Anterior cingulate cortex (tissue), 58 donors: Measurements from ENCODE around the gene GRN.

Source experiments
- DNase-seq, 58 donors: peaks; one replicate each; lab custom pipeline; 2025; lab: John Stamatoyannopoulos, UW

GRN gene

DNA sequence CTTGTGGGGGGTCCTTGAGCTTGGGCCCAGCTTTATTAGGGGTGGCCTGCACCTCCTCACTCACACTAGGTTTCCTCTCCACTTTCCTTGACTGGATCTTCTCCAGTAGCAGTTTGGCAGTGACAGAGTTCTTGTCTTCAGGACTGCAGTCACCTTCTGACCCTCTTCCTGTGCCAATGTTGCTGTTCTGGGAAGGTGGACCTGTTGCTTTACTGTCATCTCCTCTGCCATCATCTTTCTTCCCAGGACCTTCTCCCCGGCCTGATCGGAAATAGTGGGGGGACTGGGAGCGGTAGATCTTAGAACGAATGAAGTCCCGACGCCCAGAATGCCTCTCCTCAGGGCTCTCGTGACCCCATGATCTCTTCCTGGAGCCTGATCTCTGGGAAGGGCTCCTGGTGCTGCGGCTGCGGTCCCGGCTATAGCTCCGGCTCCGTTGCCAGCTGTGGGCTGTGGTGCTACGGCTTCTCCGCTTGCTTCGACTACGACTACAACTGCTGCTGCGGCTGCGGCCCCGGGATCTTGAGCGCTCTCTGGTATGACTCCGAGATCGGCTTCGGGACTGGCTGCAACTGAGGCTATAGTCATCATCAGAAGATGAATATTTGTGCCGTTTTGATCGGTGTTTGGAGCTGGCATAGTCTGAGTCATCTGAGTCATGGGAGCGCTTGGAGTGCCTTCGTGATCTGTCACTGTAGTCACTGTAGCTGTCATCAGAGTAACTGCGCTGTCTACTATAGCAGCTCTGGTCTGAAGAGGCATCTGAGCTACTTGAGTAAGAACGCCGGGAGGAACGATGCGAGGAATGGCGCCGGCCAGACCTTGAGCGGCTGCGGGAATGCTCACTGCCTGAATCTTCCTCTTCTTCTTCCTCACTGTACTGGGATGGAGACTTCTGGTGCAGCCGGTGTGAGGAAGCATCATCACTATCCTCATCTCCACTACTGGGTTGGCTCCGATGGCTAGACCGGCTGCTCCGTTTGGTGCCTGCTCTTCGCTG, 53.9 kb downstream of the GRN start:
- peak in 7 of 58 donors; percentile 7 to 39 (median 19) for DNase-seq

DNA sequence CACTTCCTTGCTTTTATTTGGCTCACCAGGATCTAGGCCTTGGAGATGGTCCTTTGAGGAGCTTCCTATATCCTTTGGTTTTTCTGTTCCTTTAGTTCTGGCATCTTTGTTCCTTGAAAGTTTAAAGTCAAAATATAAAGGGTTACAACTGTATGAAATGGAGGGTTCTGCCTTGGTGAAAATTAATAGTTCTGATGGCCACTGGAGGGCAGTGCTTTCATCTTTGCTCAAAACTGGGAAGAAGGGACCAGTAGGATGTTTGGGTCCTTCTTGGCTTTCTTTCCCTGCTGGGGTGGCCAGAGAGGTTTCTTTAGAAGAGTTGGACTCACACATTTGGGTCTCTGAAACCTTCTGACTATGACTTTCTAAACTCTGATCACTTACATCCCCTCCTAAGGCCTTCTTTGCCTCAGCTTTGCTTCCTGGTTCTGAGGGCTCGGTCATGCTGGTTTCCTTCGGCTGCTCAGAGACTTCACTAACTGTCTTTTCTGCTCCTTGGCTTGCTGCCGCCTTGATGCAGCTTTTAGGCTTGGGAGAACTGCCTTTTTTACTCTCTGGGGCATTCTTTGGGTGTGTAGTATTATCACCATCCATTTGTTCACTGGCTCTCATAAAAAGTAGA, 55.2 kb downstream of the GRN start:
- peak in 1 of 58 donors; percentile 24 for DNase-seq
